Adrenal gland (tissue), 5 donors: ENCODE data around the gene STK39.

Experiments used
- POLR2A ChIP-seq, 2 donors: fragments of 450-650 bp; IDR thresholded peaks; one replicate each; pipeline ENCODE4 v1.6.1; 2017; ENCODE audit warnings: antibody characterized with exemption in 2 of 2, mild to moderate bottlenecking in 2 of 2, moderate library complexity in 1 of 2
- TF ChIP-seq, protein P1 (sequence below), 6 experiments: fragments of 450-650 bp in 4 of 6; fragments of 200-600 bp in 2 of 6; sonication (generic) in 1 of 6; IDR thresholded peaks; 1 replicate in 5 of 6; 2 replicates in 1 of 6; pipeline versions ENCODE4 v1.5.1 to v1.8.0; 2016 to 2021; ENCODE audit warnings: antibody characterized with exemption in 6 of 6, mild to moderate bottlenecking in 2 of 6, moderate library complexity in 1 of 6
- donor health status: DM: no; HTN: no; CAD: no.

DNA sequence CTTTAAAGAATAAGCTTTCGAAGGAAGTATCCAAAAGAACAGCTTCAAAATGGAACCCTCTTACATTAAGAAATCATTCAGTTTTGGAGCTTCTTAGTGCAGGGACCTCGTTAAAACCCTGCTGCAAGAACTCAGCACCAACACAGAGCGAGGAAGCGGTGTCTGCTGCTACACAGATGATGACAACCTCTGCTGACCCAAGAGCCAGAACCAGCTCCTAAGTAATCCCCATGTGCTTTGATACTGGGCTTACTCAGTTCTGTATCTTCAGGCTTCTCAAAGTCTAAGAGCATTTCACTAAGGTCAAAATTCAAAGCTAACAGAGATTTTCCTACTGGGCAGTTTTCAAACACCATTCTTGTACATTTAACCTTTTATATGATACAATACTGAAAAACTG, 194.6 kb downstream of the STK39 start:
- TF ChIP-seq, protein P1, sequence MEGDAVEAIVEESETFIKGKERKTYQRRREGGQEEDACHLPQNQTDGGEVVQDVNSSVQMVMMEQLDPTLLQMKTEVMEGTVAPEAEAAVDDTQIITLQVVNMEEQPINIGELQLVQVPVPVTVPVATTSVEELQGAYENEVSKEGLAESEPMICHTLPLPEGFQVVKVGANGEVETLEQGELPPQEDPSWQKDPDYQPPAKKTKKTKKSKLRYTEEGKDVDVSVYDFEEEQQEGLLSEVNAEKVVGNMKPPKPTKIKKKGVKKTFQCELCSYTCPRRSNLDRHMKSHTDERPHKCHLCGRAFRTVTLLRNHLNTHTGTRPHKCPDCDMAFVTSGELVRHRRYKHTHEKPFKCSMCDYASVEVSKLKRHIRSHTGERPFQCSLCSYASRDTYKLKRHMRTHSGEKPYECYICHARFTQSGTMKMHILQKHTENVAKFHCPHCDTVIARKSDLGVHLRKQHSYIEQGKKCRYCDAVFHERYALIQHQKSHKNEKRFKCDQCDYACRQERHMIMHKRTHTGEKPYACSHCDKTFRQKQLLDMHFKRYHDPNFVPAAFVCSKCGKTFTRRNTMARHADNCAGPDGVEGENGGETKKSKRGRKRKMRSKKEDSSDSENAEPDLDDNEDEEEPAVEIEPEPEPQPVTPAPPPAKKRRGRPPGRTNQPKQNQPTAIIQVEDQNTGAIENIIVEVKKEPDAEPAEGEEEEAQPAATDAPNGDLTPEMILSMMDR (IDR thresholded peaks at IDR 0.05), result no peak
- TF ChIP-seq POLR2A (IDR thresholded peaks at IDR 0.05), result no peak
